NCI-H1417 treated with DMSO at 0.1 percent for 48 hours (cell line): Measurements from ENCODE around the gene SPG21.

Experiments
- DNase-seq: peaks from one replicate; lab custom pipeline; 2025; lab: John Stamatoyannopoulos, UW

The SPG21 gene

DNA sequence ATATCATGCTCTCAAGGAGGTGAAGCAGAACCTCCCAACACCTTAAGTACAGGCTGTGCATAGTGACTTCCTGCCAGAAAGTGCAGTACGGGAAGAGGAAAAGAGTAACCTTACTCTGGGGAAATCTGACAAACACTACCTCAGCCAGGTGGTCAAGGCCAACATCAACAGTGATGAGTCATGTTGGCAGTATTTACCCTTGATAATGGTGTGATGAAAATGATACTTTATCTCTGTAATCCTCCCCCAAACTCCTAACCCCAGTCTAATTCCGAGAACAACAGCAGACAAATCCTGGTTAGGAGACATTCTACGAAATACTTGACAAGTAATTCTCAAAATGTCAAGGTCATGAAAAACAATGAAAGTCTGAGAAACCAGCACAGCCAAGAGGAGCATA is 51.5 kb downstream of the SPG21 start:
- no peak for DNase-seq

DNA sequence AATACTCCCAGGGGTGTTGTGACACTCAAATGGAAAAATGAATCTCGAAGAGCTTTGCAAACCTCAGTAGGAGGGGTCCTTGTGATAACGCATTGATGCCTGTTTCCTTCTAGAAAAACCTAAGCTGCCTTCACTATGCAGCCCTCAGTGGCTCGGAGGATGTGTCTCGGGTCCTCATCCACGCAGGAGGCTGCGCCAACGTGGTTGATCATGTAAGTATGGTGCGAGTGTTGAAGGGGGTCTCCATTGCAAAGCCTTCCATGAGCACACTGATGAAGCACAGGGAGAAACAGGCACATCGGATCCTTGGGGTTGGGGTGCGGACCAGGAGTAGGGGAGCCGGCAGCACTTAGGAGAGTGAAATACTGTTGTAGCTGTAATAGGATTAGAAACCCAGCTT is 55.7 kb downstream of the SPG21 start:
- no peak for DNase-seq

- DNase-seq, result no peak
These were observed 58.3 kb downstream of the SPG21 start for GRCh38 chr15:64931381-64931780.

DNA sequence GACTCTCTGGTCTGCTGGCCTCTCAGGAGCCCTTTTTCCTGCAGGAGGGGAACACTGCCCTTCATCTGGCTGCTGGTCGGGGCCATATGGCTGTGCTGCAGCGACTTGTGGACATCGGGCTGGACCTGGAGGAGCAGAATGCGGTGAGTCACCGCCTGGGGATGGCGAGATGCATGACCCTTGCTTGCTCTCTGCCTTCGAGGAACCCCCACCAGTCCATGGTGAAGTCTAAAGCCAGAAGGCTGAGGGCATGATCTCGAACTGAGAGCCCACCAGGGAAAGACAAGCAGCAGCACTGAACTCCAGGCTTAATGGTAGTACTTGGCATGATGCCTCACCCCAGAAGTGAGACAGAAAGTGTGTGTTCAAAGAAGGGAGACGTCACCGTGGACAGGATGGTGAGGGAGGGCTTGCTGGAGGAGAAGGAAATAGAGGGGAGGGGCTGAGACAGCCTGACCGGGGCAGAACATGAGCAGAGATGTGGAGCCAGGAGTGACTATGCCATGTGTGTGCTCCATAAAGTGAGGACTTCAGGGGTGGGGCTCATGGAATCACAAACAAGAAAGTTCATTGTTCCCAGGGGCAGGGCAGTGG is 58.8 kb downstream of the SPG21 start:
- no peak for DNase-seq

DNA sequence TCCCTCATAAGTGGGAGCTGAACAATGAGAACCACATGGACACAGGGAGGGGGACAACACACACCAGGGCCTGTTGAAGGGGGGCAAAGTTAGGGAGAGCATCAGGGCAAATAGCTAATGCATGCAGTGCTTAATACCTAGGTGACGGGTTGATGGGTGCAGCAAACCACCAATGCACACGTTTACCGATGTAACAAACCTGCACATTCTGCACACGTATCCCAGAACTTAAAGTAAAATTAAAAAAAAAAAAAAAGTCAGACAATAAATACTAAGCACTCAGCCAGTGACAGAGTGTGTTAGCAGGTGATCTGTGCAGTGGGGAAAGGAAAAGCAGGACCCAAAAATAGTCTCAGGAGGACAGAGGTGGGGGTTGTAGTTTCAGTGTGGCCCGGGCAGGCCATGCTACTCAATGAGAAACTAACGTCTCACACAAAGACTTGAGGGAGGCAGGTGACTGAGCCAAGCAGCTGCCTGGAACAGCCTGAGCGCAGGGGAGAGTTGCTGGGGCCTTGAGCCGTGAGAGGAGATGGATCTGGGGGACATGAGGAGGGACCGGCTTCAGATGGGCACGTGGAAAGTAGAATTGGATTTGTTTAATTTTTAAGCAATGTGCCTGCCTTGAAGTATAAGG is 59.6 kb downstream of the SPG21 start:
- no peak for DNase-seq

GRCh38 chr15:64928626-64929220 is 61.0 kb downstream of the SPG21 start:
- DNase-seq, result no peak

DNA sequence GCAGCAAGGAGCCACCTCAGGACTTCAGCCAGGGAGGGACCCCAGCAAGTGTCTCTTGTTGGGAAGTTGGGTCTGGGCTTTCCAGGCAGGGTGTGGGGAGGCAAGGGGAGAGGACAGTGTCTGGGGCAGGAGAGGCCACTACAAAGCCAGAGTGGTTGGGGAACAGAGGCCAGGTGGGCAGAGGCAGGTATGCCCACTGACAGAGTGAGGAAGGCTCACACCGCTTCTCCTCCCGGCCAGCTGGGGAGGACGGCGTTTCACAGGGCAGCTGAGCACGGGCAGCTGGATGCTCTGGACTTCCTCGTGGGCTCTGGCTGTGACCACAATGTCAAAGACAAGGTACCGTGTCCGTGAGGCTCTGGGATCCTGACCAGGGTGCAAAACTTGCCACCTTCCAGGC is 63.1 kb downstream of the SPG21 start:
- DNase-seq, result no peak

DNA sequence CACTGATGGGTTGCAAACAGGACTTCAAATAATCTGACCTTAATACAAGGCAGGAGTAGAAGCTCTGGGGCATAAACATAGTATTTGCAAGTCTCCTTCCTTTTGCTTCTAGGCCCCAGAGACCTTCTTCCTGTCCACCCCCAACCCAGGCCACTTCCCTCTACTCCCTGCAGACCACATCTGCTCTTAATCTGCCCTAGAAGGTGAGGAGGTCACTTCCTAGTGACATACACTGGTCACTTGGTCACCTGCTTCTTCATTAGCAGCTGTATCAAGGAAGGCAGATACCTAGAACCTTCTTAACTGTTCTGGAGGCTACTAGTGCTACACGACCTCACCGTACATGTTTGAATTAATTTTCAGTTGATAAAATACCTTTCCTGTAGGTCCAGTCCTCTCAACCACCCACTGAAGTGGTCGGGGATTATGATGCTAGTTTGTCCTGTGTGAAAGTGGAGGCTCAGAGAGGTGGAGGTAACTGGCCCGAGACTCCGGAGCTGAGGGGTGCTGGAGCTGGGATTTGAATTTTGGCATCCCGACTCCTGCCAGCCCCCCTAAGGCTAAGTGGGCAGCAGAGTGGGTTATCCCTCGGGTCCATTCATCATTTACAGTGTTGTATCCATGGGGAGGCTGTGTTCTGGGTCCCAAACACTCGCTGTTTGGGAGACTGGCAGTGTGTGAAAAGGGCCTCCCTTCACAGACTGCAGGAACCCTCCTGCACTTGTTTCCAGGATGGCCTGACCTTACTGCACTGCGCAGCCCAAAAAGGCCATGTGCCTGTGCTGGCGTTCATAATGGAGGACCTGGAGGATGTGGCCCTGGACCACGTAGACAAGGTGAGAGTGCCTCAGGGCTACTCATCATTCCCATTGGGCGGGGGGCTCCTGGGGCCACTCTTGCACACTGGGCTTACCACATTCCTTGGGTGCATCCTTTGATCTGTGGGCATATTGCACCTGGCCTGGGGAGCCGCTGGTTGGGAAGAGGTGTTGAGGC is 64.1 kb downstream of the SPG21 start:
- DNase-seq, result no peak

GRCh38 chr15:64923546-64923945 is 66.2 kb downstream of the SPG21 start:
- no peak for DNase-seq

GRCh38 chr15:64921711-64922110 is 68.0 kb downstream of the SPG21 start:
- no peak for DNase-seq

- DNase-seq, result no peak
These were observed 70.0 kb downstream of the SPG21 start for GRCh38 chr15:64919721-64920120.

DNA sequence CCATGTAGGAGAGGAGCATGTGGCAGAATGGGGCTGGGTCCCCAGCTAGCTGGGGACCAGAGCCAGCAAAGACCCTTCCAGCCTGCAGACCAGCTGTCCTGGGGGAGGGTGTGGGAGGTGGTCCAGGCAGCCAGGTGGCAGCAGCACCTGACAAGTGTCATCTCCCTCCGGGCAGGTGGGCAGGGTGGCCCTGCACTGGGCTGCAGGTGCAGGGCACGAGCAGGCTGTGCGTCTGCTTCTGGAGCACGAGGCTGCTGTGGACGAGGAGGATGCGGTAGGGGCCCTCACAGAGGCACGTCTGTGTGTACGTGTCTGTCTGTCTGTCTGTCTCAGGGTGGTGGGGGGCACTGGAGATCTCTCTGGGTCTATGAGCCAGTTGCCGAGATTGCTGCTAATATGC is 72.5 kb downstream of the SPG21 start:
- no peak for DNase-seq

DNA sequence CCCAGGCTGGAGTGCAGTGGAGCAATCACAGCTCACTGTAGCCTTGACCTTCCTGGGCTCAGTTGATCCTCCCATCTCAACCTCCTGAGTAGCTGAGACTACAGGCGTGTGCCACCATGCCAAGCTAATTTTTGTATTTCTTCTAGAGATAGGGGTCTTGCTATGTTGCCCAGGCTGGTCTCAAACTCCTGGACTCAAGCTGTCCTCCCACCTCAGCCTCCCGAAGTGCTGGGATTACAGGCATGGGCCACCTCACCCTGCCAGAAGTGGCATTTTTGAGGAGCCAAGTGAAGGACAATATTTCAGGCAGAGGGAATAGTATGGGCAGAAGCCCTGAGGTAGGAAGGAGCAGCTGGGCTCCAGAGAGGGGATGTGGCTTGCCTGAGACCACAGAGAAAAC is 73.3 kb downstream of the SPG21 start:
- DNase-seq, result no peak

DNA sequence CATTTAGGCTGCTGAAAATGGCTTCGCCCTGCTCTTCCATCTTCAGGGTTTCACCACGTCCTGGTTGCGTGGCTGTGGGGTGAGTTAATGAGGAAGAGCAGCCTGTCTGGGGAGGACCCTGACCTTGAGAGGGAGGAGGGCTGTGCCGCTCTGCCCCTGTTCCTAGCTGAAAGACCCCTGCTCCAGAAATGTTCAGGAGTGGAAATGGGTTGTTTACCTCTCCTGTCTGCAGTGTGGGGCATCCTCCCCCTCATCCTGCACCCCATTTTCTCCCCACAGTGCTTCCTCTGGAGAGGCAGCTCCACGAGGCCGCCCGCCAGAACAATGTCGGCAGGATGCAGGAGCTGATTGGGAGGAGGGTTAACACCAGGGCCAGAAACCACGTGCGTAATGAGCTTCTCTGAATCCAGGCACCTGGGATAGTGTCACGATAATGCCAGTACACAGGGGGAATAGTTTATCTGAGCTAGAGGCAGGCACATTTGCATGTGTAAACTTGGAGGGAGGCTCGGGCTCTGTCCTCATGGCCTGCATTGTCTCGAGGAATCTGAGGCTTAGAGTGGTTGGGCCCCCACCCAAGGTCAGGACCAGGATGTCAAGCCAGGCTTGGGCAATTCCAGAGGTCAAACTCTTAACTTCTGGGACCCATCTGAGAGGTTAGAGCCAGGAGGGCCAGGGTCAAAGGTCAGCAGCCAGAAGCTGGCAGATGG is 74.0 kb downstream of the SPG21 start:
- DNase-seq, result no peak
